ENCODE measurements around the gene BRMS1. TPM values are rescaled to one million over a fixed set of nuclear protein-coding genes. Genes with fewer than 3 reads are reported as not detected.

Gene BRMS1
- total RNA-seq, 1 experiment from 2014 or later = 93.5 TPM

- ChIA-PET POLR2A (ENCODE audit: low non-redundant PET) (no interaction called here), CTCF (interaction anchor here (0.9 to 1.3 kb wide), 3 partner anchors 8 to 17 kb away, joined by 3 to 6 read pairs (median 4); no protein-coding TSS in a partner anchor)
- Histone ChIP-seq H3K4me1 (ENCODE audit: insufficient read depth, low read length, poor library complexity, severe bottlenecking) (peaks cover 30% of the 10 kb centered on the region), H3K9me3 (ENCODE audit: low read depth, low read length, poor library complexity, severe bottlenecking) (no peaks in the 10 kb centered on the region), H3K4me3 (ENCODE audit: low read depth, low read length, poor library complexity, severe bottlenecking) (peak within 1 kb of the TSS; percentile 93), H3K27ac (ENCODE audit: low read depth, low read length, poor library complexity, severe bottlenecking) (peak within 1 kb of the TSS; percentile 83), H3K27me3 (replicated peaks; ENCODE audit: insufficient read depth, low read depth, low read length, poor library complexity) (no peaks in the 10 kb centered on the region), H3K36me3 (ENCODE audit: insufficient read depth, low read length, poor library complexity, severe bottlenecking) (peaks cover 32% of the 10 kb centered on the region)
- BruUV-seq (replicated peaks) = no TSS peak
- peak; percentile 98 for DNase-seq (ENCODE audit: low spot score)
- intact Hi-C loops (cut with micrococcal nuclease; ENCODE audit: unreplicated experiment) = no loop called here
- no peak for TF ChIP-seq EZH2 (IDR thresholded peaks at IDR 0.05; ENCODE audit: borderline replicate concordance, low read depth, low read length, poor library complexity, severe bottlenecking)
- TF ChIP-seq CTCF (conservative IDR thresholded peaks at IDR 0.05; ENCODE audit: low read depth, low read length) = no peak
Measured at GRCh38 chr11:66371627-66372415, 26.9 kb upstream of the BRMS1 start, which contains the start of gene SLC29A2. SLC29A2 (minus strand) TSS chr11:66371760; CDS start chr11:66371591, 169 bp downstream.

- H3K36me3 ChIP-seq (ENCODE audit: insufficient read depth, low read length, poor library complexity, severe bottlenecking) = peaks cover 53% of the 10 kb centered on the region
- H3K27ac ChIP-seq (ENCODE audit: low read depth, low read length, poor library complexity, severe bottlenecking) = peak overlapping the region; percentile 83
- no peaks in the 10 kb centered on the region for H3K27me3 ChIP-seq (replicated peaks; ENCODE audit: insufficient read depth, low read depth, low read length, poor library complexity)
- H3K4me3 ChIP-seq (ENCODE audit: low read depth, low read length, poor library complexity, severe bottlenecking) = peak overlapping the region; percentile 93
- ChIA-PET CTCF (interaction anchor here (1.0 to 1.4 kb wide), 3 partner anchors 17 to 1259 kb away, joined by 3 to 5 read pairs (median 3); no protein-coding TSS in a partner anchor), POLR2A (ENCODE audit: low non-redundant PET) (no interaction called here)
- intact Hi-C loops (cut with micrococcal nuclease; ENCODE audit: unreplicated experiment) = no loop called here
- TF ChIP-seq CTCF (conservative IDR thresholded peaks at IDR 0.05; ENCODE audit: low read depth, low read length) = no peak
- no peak for TF ChIP-seq EZH2 (IDR thresholded peaks at IDR 0.05; ENCODE audit: borderline replicate concordance, low read depth, low read length, poor library complexity, severe bottlenecking)
- no peak for DNase-seq (ENCODE audit: low spot score)
- no TSS peak for BruUV-seq (replicated peaks)
- peaks cover 30% of the 10 kb centered on the region for H3K4me1 ChIP-seq (ENCODE audit: insufficient read depth, low read length, poor library complexity, severe bottlenecking)
- H3K9me3 ChIP-seq (ENCODE audit: low read depth, low read length, poor library complexity, severe bottlenecking) = no peaks in the 10 kb centered on the region
Measured at GRCh38 chr11:66369073-66369894, 24.4 kb upstream of the BRMS1 start.

- ChIA-PET CTCF (no interaction called here), POLR2A (ENCODE audit: low non-redundant PET) (no interaction called here)
- intact Hi-C loops (cut with micrococcal nuclease; ENCODE audit: unreplicated experiment) = no loop called here
- TF ChIP-seq CTCF (conservative IDR thresholded peaks at IDR 0.05; ENCODE audit: low read depth, low read length) (no peak), EZH2 (IDR thresholded peaks at IDR 0.05; ENCODE audit: borderline replicate concordance, low read depth, low read length, poor library complexity, severe bottlenecking) (no peak)
- no peak for DNase-seq (ENCODE audit: low spot score)
- Histone ChIP-seq H3K9me3 (ENCODE audit: low read depth, low read length, poor library complexity, severe bottlenecking) (no peaks in the 10 kb centered on the region), H3K36me3 (ENCODE audit: insufficient read depth, low read length, poor library complexity, severe bottlenecking) (peaks cover 61% of the 10 kb centered on the region), H3K4me1 (ENCODE audit: insufficient read depth, low read length, poor library complexity, severe bottlenecking) (peaks cover 27% of the 10 kb centered on the region), H3K27me3 (replicated peaks; ENCODE audit: insufficient read depth, low read depth, low read length, poor library complexity) (no peaks in the 10 kb centered on the region), H3K27ac (ENCODE audit: low read depth, low read length, poor library complexity, severe bottlenecking) (peak overlapping the region; percentile 83), H3K4me3 (ENCODE audit: low read depth, low read length, poor library complexity, severe bottlenecking) (no peak overlapping the region)
- BruUV-seq (replicated peaks) = no TSS peak
Measured at GRCh38 chr11:66368484-66368883, 23.6 kb upstream of the BRMS1 start.
